SJCRH30 (cell line): Measurements from ENCODE around the gene OVOL3. TPM values are rescaled to one million over a fixed set of nuclear protein-coding genes. Genes with fewer than 3 reads are reported as not detected.

Source experiments
- DNase-seq, 2 experiments: peaks; one replicate each; pipeline ENCODE4 v3.0.0-alpha.2; 2015 to 2020
- H3K27ac ChIP-seq: fragments of 250-450 bp; sonication (Bioruptor Pico); 2 replicates; pipeline ENCODE4 v1.5.1; 2020; ENCODE audit warnings: mild to moderate bottlenecking, moderate library complexity
- H3K27me3 ChIP-seq: fragments of 250-450 bp; sonication (Bioruptor Pico); 2 replicates; pipeline ENCODE4 v1.5.1; 2020; ENCODE audit warnings: mild to moderate bottlenecking, moderate library complexity
- H3K36me3 ChIP-seq: fragments of 250-450 bp; sonication (Bioruptor Pico); 2 replicates; pipeline ENCODE4 v1.5.1; 2020; ENCODE audit warnings: mild to moderate bottlenecking, moderate library complexity
- H3K4me1 ChIP-seq: fragments of 250-450 bp; sonication (Bioruptor Pico); 2 replicates; pipeline ENCODE4 v1.5.1; 2020; ENCODE audit warnings: mild to moderate bottlenecking, moderate library complexity
- H3K4me3 ChIP-seq: fragments of 250-450 bp; sonication (Bioruptor Pico); 2 replicates; pipeline ENCODE4 v1.5.1; 2020; ENCODE audit warnings: mild to moderate bottlenecking, moderate library complexity
- H3K9me3 ChIP-seq: fragments of 250-450 bp; sonication (Bioruptor Pico); replicated peaks from 2 replicates; pipeline ENCODE4 v1.5.1; 2020; ENCODE audit warnings: mild to moderate bottlenecking, moderate library complexity
- total RNA-seq: library from RNA; depleted of rRNA; stranded (reverse); fragments of >200 nt; shearing (Covaris generic); gene quantifications from 2 replicates; pipeline ENCODE4 v1.2.3, GENCODE V29; 2014

The OVOL3 gene
- total RNA-seq, 1 experiment from 2014 or later: 1.4 TPM

DNA sequence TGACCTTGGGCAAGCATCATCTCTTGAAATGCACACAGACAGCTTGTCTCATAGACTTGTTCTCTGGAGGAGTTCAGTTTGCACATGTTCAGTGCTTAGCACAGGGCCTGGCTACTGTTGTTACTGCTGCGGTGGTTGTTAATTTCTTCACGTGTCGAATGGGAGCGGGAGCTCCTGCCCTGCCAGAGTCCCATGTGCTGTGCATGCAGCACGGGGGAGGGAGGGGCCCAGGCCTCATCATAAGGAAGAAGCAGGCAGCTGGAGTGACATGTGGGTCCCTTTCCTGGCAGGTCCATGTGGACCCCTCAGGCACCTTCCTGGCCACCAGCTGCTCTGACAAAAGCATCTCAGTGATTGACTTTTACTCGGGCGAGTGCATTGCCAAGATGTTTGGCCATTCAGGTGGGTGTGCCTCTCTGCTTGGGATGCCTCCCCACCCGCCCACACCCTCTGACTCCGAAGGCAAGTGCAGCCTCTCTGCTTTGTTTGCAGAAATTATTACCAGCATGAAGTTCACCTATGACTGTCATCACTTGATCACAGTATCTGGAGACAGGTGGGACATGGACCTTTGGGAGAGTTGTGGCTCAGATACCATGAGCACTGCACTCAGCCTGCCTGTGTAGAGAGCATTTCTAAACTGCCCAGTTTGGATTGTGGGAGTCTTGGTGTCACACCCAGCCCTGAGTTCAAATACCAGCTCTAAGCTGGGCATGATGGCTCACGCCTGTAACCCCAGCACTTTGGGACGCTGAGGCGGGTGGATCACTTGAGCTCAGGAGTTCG is 19.8 kb upstream of the OVOL3 start:
- Histone ChIP-seq H3K4me1 (no peaks in the 10 kb centered on the region), H3K27ac (no peak overlapping the region), H3K9me3 (no peaks in the 10 kb centered on the region), H3K27me3 (no peaks in the 10 kb centered on the region), H3K36me3 (peaks cover 90% of the 10 kb centered on the region), H3K4me3 (no peak overlapping the region)
- no peak for DNase-seq

DNA sequence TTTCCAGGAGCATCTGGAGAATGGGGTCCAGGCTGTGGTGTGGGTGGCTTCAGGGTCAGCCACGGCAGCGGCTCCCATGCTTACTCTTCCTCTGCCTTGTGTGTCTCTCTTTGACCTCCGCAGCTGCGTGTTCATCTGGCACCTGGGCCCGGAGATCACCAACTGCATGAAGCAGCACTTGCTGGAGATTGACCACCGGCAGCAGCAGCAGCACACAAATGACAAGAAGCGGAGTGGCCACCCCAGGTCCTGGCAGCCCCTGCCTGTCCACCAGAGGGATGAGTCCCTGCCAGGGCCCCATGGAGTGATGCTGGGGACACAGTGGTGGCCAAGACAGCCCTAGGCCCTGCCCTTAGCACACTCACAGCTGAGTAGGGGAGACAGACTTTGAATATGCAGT is 18.4 kb upstream of the OVOL3 start:
- no peaks in the 10 kb centered on the region for H3K4me1 ChIP-seq
- H3K36me3 ChIP-seq: peaks cover 86% of the 10 kb centered on the region
- H3K4me3 ChIP-seq: no peak overlapping the region
- no peak overlapping the region for H3K27ac ChIP-seq
- no peaks in the 10 kb centered on the region for H3K9me3 ChIP-seq
- no peak for DNase-seq
- H3K27me3 ChIP-seq: no peaks in the 10 kb centered on the region

DNA sequence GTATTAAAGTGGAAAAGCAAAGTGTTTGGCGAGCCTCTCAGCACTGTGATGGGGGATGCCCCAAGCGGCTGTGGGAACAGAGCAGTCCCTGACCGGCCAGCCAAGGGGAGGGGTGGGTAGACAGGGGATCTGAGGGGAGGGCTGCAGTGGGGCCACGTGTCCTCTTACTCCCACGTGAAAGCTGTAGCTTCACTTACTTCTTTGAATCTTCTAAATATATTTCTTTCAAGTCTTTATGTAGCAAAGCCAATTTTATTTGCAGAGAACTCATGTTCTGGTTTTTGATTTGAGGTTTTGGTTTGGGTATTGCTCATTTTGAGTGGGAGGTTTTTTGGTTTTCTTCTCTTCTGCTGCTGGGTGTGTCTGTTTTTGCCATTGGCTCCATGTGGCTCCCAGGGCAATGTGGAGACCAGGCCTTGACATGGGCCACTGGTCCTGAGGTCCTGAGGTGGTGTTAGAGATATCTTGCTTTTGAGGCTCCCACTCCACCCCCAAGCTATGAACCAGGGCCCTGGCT is 17.7 kb upstream of the OVOL3 start:
- Histone ChIP-seq H3K4me3 (no peak overlapping the region), H3K4me1 (no peaks in the 10 kb centered on the region), H3K27me3 (no peaks in the 10 kb centered on the region), H3K27ac (no peak overlapping the region), H3K36me3 (peaks cover 84% of the 10 kb centered on the region), H3K9me3 (no peaks in the 10 kb centered on the region)
- DNase-seq: no peak

DNA sequence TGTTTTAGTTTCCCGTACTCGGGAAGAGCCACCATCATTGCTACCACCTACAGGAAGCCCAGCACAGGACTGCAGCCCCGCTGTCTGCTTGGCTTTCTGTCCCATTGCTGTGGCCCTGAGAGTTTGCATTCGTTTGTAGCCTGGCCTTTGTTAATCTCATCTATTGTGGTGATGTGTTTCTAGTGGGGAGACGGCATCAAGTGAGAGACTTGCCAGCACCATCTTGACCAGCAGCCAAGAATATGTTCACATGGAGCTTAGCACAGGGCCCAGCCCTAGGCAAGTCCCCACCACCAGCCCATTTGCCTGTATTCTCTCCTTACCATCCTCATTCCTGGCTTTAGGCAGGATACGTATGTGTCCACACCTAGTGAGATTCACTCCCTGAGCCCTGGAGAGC is 17.3 kb upstream of the OVOL3 start:
- Histone ChIP-seq H3K36me3 (peaks cover 84% of the 10 kb centered on the region), H3K4me1 (no peaks in the 10 kb centered on the region), H3K27me3 (no peaks in the 10 kb centered on the region), H3K9me3 (no peaks in the 10 kb centered on the region), H3K4me3 (no peak overlapping the region), H3K27ac (no peak overlapping the region)
- no peak for DNase-seq

DNA sequence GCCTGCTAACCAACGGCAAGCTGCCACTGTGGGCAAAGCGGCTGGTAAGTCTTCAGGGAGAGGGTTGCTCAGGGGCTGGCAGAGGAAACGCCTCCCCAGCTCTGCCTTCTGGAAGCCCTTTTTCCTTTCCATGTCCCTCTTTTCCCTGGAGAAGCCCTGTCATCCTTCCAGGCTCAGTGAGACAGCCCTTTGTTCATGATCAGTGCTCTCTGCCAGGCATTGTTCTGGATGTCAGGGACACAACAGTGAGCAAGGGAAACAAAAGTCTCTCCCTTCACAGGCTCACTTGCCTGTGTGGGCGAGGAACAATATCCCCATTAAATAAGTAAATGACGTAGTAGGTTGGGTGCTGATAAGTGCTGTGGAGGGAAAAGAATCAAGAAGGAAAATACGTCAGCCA is 13.9 kb upstream of the OVOL3 start:
- no peak for DNase-seq
- H3K27me3 ChIP-seq: no peaks in the 10 kb centered on the region
- H3K4me1 ChIP-seq: no peaks in the 10 kb centered on the region
- H3K4me3 ChIP-seq: no peak overlapping the region
- H3K36me3 ChIP-seq: peaks cover 75% of the 10 kb centered on the region
- H3K27ac ChIP-seq: no peak overlapping the region
- H3K9me3 ChIP-seq: no peaks in the 10 kb centered on the region

DNA sequence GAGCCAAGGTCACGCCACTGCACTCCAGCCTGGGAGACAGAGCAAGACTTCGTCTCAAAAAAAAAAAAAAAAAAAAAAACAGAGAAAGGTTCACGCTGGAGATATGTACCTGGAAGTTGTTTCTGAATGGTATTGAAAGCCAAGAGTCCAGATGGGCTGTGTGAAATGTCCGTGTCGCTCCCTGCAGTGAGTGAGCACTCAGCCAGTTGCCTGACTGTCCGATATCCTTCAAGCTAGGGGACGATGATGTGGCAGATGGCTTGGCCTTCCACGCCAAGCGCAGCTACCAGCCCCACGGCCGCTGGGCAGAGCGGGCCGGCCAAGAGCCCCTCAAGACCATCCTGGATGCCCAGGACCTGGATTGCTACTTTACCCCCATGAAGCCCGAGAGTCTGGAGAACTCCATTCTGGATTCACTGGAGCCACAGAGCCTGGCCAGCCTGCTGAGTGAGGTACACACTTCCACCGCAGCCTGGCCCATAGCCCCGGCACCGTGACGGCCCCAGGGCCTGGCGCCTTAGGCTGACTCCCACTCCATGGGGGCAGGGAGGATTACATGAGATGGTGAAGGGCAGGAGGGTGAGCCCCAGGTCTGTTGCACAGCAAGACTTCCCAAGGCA is 11.7 kb upstream of the OVOL3 start:
- Histone ChIP-seq H3K4me1 (no peaks in the 10 kb centered on the region), H3K27ac (no peak overlapping the region), H3K36me3 (peaks cover 77% of the 10 kb centered on the region), H3K9me3 (no peaks in the 10 kb centered on the region), H3K27me3 (no peaks in the 10 kb centered on the region), H3K4me3 (no peak overlapping the region)
- DNase-seq: no peak

DNA sequence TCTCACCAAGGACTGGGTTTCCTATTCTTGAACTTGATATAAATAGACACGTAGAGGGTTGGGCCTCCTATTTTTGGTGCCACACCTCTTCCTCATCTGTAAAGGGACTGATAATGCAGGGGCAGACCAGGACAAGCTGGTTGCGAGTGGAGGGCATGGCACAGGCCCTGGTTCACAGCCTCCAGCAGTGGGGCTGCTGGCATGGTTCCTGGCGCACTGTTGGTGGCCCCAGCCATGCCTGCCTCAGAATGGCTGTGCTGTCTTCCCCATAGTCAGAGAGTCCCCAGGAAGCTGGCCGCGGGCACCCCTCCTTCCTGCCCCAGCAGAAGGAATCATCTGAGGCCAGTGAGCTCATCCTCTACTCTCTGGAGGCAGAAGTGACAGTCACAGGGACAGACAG is 10.5 kb upstream of the OVOL3 start:
- Histone ChIP-seq H3K9me3 (no peaks in the 10 kb centered on the region), H3K36me3 (peaks cover 79% of the 10 kb centered on the region), H3K27me3 (no peaks in the 10 kb centered on the region), H3K4me1 (no peaks in the 10 kb centered on the region), H3K27ac (no peak overlapping the region), H3K4me3 (no peak overlapping the region)
- no peak for DNase-seq

DNA sequence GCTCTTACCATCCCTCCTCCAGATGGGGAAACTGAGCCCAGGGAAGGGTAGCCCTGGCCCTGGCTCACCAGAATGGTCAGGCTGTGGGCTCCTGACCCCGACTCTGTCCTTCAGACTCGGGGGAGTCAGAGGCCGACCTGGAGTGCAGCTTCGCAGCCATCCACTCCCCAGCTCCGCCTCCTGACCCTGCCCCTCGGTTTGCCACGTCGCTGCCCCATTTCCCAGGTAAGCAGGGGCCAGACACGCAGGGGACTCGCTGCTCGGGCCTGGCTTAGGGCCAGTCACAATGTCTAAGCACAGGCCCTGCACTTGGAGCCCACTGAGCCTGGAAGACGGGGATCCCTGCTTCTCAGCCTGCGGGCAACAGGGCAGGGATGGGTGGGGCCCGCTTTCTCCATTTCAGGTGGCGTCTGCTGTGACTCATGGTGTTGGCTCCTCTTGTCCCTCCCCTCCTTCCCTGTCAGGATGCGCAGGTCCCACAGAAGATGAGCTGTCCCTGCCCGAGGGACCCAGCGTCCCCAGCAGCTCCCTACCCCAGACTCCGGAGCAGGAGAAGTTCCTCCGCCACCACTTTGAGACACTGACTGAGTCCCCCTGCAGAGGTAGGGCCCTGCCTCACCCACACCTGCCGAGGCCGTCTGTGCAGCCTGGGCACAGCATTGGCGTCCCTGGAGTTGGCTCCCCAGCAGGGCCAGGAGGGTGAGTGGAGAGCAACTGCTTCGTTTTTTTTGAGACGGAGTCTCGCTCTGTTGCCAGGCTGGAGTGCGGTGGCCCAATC is 9.2 kb upstream of the OVOL3 start:
- H3K4me1 ChIP-seq: 0 out of 2 replicates have a peak, but pooled peaks cover 4% of the 10 kb centered on the region
- H3K4me3 ChIP-seq: no peak overlapping the region
- H3K36me3 ChIP-seq: peaks cover 72% of the 10 kb centered on the region
- DNase-seq: no peak
- no peaks in the 10 kb centered on the region for H3K9me3 ChIP-seq
- H3K27me3 ChIP-seq: no peaks in the 10 kb centered on the region
- no peak overlapping the region for H3K27ac ChIP-seq

DNA sequence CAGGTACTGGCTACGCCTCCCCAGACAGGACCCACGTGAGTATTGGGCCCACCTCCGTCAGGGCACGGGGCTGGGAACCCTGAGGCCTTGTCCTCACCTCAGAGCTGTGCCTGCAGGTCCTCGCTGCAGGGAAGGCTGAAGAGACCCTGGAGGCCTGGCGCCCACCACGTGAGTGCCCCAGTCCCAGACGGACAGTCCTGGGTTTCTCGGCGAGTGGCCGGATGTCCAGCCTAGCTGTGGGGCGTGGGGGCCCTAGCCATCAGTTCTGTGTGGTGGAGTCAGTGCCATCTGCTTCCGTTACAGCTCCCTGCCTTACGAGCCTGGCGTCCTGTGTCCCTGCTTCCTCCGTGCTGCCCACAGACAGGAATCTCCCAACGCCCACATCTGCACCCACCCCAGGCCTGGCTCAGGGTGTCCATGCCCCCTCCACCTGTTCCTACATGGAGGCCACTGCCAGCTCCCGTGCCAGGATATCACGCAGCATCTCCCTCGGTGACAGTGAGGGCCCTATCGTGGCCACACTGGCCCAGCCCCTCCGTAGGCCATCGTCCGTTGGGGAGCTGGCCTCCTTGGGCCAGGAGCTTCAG is 7.8 kb upstream of the OVOL3 start:
- DNase-seq: no peak
- Histone ChIP-seq H3K27ac (no peak overlapping the region), H3K36me3 (peaks cover 65% of the 10 kb centered on the region), H3K4me3 (no peak overlapping the region), H3K9me3 (no peaks in the 10 kb centered on the region), H3K4me1 (0 out of 2 replicates have a peak, but pooled peaks cover 4% of the 10 kb centered on the region), H3K27me3 (no peaks in the 10 kb centered on the region)

DNA sequence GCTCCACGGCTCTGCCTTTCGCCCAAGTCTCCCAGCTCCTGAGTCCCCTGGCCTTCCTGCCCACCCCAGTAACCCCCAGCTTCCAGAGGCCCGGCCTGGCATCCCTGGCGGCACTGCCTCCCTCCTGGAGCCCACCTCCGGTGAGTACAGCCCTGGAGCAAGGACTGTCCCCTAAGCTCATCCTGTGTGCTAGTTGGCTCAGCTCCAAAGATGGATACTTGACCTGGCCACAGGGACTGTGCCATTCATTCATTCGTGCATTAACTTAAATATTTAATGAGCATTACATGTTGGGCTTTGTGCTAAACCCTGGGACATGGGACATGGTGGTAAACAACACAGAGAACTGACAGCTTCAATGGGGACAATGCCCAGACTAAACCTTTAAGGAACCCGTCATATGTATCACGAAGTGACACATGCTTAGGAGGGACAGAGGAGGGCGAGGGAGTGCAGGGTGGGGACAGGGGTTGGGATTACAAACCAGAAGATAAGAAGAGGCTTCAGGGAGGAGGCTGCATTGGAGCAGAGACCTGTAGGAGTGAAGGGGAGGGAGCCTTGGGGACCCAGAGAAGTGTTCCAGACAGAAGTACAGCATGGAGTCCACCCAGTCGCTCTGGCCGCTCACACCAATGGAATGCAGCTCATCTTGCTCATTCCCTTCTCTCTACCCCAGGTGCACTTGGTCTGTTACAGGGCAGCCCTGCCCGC is 6.9 kb upstream of the OVOL3 start:
- Histone ChIP-seq H3K4me3 (no peak overlapping the region), H3K27ac (no peak overlapping the region), H3K27me3 (no peaks in the 10 kb centered on the region), H3K4me1 (0 out of 2 replicates have a peak, but pooled peaks cover 4% of the 10 kb centered on the region), H3K9me3 (no peaks in the 10 kb centered on the region), H3K36me3 (peaks cover 58% of the 10 kb centered on the region)
- no peak for DNase-seq

DNA sequence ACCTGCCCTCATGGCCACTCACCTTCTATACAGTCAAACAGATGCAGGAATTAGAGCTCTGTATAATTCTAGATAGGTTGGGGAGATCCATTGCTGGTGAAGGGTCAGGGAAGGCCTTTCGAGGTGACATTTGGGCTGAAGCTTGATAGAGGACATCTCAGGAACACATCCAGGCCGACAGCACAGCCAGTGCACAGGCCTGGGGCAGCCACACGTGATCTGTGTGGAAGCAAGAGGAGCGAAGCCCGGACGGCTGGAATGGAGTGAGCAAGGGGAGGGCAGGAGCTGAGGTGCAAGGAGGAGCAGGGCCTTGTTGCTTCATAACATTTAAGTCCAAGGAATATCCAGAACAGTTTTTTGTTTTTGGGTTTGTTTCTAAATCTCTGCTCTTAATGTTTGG is 4.5 kb upstream of the OVOL3 start:
- H3K27me3 ChIP-seq: no peaks in the 10 kb centered on the region
- peaks cover 41% of the 10 kb centered on the region for H3K36me3 ChIP-seq
- DNase-seq: no peak
- no peak overlapping the region for H3K27ac ChIP-seq
- H3K4me1 ChIP-seq: peaks cover 14% of the 10 kb centered on the region
- no peak overlapping the region for H3K4me3 ChIP-seq
- H3K9me3 ChIP-seq: no peaks in the 10 kb centered on the region

DNA sequence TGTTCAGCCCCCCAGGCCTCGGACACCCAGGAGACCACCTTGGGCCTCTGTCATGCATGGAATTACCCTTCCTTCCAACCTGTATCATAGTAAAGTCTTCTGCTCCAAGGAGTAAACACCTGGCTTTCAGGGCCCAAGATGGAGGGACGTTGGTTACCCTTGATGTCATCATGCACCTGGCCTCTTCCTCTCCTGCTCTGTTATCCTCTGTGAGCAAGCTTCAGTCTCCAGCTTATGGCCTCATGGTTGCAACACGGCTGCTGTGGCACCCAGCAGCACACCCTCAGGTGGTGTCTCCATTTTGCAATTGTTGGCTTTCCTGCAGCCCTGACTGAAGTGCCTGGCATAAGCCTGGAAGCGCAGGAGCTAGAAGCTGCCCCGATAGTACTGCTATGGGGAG is 4.0 kb upstream of the OVOL3 start:
- peaks cover 39% of the 10 kb centered on the region for H3K36me3 ChIP-seq
- H3K4me3 ChIP-seq: no peak overlapping the region
- no peak overlapping the region for H3K27ac ChIP-seq
- H3K4me1 ChIP-seq: peaks cover 20% of the 10 kb centered on the region
- no peaks in the 10 kb centered on the region for H3K9me3 ChIP-seq
- DNase-seq: no peak
- H3K27me3 ChIP-seq: no peaks in the 10 kb centered on the region

DNA sequence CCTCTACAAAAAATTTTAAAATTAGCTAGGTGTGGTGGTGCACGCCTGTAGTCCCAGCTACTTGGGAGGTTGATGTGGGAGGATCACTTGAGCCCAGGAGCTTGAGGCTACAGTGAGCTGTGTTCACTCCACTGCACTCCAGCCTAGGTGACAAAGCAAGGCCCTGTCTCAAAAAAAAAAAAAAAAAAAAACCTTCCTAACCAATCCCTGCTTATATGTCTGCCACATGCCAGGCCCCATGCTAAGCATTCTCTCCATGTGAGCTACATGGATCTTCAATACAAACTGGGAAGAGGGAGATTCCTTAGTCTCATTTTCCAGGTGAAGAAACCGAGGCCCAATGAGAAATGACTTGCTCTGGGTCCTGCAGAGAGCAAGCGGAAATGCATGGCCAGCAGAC is 2.3 kb upstream of the OVOL3 start:
- H3K27ac ChIP-seq: no peak overlapping the region
- DNase-seq: no peak

DNA sequence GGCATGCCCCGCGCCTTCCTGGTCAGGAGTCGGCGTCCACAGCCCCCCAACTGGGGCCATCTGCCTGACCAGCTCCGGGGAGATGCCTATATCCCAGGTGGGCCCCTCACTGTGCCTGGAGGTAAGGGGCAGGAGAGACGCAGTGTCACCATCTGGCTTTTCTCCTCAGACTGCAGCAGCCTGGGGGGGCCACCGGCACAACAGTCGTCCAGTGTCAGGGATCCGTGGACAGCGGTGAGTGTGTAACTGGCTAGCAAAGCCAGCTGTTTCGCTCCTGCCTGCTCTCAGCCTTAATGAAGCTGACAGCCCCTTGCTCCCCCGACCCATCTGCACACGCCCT is 227 bp downstream of the OVOL3 start:
- Histone ChIP-seq H3K9me3 (no peaks in the 10 kb centered on the region), H3K4me1 (peaks cover 22% of the 10 kb centered on the region), H3K27me3 (no peaks in the 10 kb centered on the region), H3K36me3 (peaks cover 13% of the 10 kb centered on the region), H3K4me3 (peak overlapping the region; percentile 18), H3K27ac (peak overlapping the region; percentile 91)
- DNase-seq: peak; percentile 89 to 92

More for the DNA sequence above, 2.3 kb upstream of the OVOL3 start:
- Histone ChIP-seq H3K27me3 (no peaks in the 10 kb centered on the region), H3K4me1 (peaks cover 26% of the 10 kb centered on the region), H3K36me3 (peaks cover 31% of the 10 kb centered on the region), H3K9me3 (no peaks in the 10 kb centered on the region), H3K4me3 (no peak overlapping the region)
